HG03354 (cell line): ENCODE results near the gene ROR1.

Experiments used
- ATAC-seq: cut with Tn5 transposase; IDR thresholded peaks from one replicate; pipeline ENCODE4 v1.9.1; 2021; ENCODE audit warnings: mild to moderate bottlenecking; ENCODE audit not compliant: unreplicated experiment, poor library complexity, severe bottlenecking

ROR1 gene

GRCh38 chr1:64029037-64029436 is 255.2 kb downstream of the ROR1 start:
- no peak for ATAC-seq

- no peak for ATAC-seq
These were observed 256.6 kb downstream of the ROR1 start for GRCh38 chr1:64030411-64030810.

- no peak for ATAC-seq
These were observed 257.4 kb downstream of the ROR1 start for GRCh38 chr1:64031236-64031635.

GRCh38 chr1:64033667-64034220 is 259.9 kb downstream of the ROR1 start:
- no peak for ATAC-seq

- no peak for ATAC-seq
These were observed 262.7 kb downstream of the ROR1 start for GRCh38 chr1:64036549-64036948.

- ATAC-seq, result no peak
These were observed 264.3 kb downstream of the ROR1 start for GRCh38 chr1:64038119-64038518.

- ATAC-seq, result no peak
These were observed 265.1 kb downstream of the ROR1 start for GRCh38 chr1:64038965-64039364.

GRCh38 chr1:64039390-64039926 is 265.6 kb downstream of the ROR1 start:
- no peak for ATAC-seq

GRCh38 chr1:64041371-64042131 is 267.7 kb downstream of the ROR1 start:
- no peak for ATAC-seq

GRCh38 chr1:64042331-64043100 is 268.7 kb downstream of the ROR1 start:
- ATAC-seq, result no peak

GRCh38 chr1:64043288-64043687 is 269.5 kb downstream of the ROR1 start:
- no peak for ATAC-seq

- no peak for ATAC-seq
These were observed 270.2 kb downstream of the ROR1 start for GRCh38 chr1:64043976-64044375.

GRCh38 chr1:64046243-64046642 is 272.4 kb downstream of the ROR1 start:
- ATAC-seq, result no peak

- ATAC-seq, result no peak
These were observed 273.1 kb downstream of the ROR1 start for GRCh38 chr1:64046891-64047290.

GRCh38 chr1:64047549-64047996 is 273.8 kb downstream of the ROR1 start:
- ATAC-seq, result no peak

- no peak for ATAC-seq
These were observed 276.2 kb downstream of the ROR1 start for GRCh38 chr1:64049900-64050540.

GRCh38 chr1:64050601-64051000 is 276.8 kb downstream of the ROR1 start:
- ATAC-seq, result no peak

GRCh38 chr1:64051796-64052195 is 278.0 kb downstream of the ROR1 start:
- ATAC-seq, result no peak

GRCh38 chr1:64052777-64053176 is 279.0 kb downstream of the ROR1 start:
- ATAC-seq, result no peak

- no peak for ATAC-seq
These were observed 281.5 kb downstream of the ROR1 start for GRCh38 chr1:64055310-64055709.
